ENCODE measurements around the gene RAB1A.
"Not testable (repeated sequence)": the region's sequence is repeated elsewhere in the genome, so short reads cannot be mapped to it uniquely, and the experiment has no call there.

The RAB1A gene

GRCh38 chr2:65134158-65134557, 4.3 kb upstream of the RAB1A start:
- DNase-seq: no peak

GRCh38 chr2:65133626-65134025, 3.7 kb upstream of the RAB1A start:
- no peak for DNase-seq

GRCh38 chr2:65132930-65133329, 3.0 kb upstream of the RAB1A start:
- not testable (repeated sequence) for DNase-seq

- peak in 1 of 2 donors; percentile 63 for DNase-seq
These were observed 814 bp upstream of the RAB1A start for GRCh38 chr2:65130664-65131175.

- DNase-seq: peak in 1 of 2 donors; percentile 77
These were observed 550 bp downstream of the RAB1A start for GRCh38 chr2:65129286-65129825.

GRCh38 chr2:65128297-65129190, 1.4 kb downstream of the RAB1A start:
- DNase-seq: no peak

GRCh38 chr2:65125457-65125856, 4.4 kb downstream of the RAB1A start:
- DNase-seq: not testable (repeated sequence)

GRCh38 chr2:65122313-65122712, 7.6 kb downstream of the RAB1A start:
- no peak for DNase-seq

GRCh38 chr2:65120990-65121693, 8.8 kb downstream of the RAB1A start:
- DNase-seq: no peak

GRCh38 chr2:65116645-65117044, 13.3 kb downstream of the RAB1A start:
- DNase-seq: no peak

- DNase-seq: no peak
These were observed 15.0 kb downstream of the RAB1A start for GRCh38 chr2:65114921-65115320.

GRCh38 chr2:65113816-65114215, 16.1 kb downstream of the RAB1A start:
- DNase-seq: no peak

- DNase-seq: no peak
These were observed 16.7 kb downstream of the RAB1A start for GRCh38 chr2:65113229-65113628.

- DNase-seq: no peak
These were observed 17.3 kb downstream of the RAB1A start for GRCh38 chr2:65112633-65113032.

- DNase-seq: no peak
These were observed 21.1 kb downstream of the RAB1A start for GRCh38 chr2:65108780-65109179.

- no peak for DNase-seq
These were observed 22.4 kb downstream of the RAB1A start for GRCh38 chr2:65107530-65107929.

- no peak for DNase-seq
These were observed 26.7 kb downstream of the RAB1A start for GRCh38 chr2:65103013-65103715.

GRCh38 chr2:65101071-65101470, 28.8 kb downstream of the RAB1A start:
- DNase-seq: no peak

- no peak for DNase-seq
These were observed 31.2 kb downstream of the RAB1A start for GRCh38 chr2:65098741-65099140.

- DNase-seq: no peak
These were observed 32.1 kb downstream of the RAB1A start for GRCh38 chr2:65097844-65098243.

- DNase-seq: no peak
These were observed 33.0 kb downstream of the RAB1A start for GRCh38 chr2:65096948-65097347.

- no peak for DNase-seq
These were observed 36.7 kb downstream of the RAB1A start for GRCh38 chr2:65093211-65093610.

- no peak for DNase-seq
These were observed 37.1 kb downstream of the RAB1A start for GRCh38 chr2:65092791-65093190.
